ENCODE results near the gene NPC2.
A peak's percentile ranks its signal among the peaks of the same experiment; 100 is the strongest.

NPC2 gene

DNA sequence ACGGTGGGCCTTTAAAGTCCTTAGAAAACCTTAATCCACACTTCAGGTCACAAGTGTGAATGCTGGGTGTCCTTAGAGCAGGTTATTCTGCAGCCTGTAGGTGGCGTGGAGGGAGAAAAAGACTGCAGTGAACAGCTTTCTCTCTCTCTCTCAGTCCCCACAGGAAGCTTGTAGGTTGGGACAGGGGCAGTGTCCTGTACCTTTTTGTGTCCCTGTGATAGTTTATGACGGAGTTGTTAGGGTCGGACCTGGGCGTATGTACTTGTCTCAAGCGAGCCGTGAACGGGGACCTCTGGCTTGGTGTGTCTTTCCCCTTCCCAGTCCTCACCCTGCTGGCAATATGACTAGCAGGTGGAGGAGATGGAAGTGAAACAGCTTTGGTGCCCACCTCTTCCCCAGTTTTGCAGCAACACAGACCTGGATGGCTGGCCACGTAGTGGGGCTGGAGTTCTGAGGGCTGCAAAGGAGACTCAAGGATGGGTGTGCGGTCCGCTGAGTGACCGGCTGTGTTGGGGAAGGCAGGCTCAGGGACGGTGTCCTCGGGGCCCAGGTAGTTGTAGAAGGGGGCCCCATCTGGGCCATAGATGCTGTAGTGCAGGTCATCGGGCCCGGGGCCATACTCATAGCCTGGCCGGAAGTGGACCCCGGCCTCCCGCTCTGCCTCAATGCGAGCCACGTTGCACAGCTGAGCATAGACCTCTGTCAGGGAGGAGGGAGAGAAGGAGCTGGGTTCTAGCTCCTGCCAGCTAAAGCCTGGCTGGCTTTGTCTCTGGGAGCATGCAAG, 9.3 kb upstream of the NPC2 start:
- TF ChIP-seq GATA2 (IDR thresholded peaks at IDR 0.05; ENCODE audit: low read depth, low read length), result no peak

DNA sequence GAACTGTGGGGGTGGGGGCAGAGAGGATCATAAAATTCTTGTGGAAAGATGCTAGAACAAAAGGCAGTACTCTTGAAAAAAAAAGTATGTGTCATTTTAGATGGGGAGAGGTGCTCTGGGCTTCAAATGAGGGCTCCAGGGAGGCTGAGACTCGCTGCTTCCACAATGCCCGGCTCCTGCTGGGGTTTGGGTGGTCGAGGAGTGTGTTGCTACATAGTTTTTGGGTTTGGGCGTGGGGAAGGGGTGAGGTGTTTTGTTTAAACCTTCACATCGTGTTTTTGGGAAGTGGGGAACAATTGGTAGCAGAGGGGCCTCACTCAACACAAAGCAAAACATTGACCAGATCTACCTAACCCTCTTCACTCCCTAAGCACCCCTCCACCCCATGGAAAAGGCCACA, 8.6 kb upstream of the NPC2 start:
- TF ChIP-seq GATA2 (IDR thresholded peaks at IDR 0.05; ENCODE audit: low read depth, low read length) (no peak), GATA3 (IDR thresholded peaks at IDR 0.05; ENCODE audit: low read depth, low read length) (no peak)

DNA sequence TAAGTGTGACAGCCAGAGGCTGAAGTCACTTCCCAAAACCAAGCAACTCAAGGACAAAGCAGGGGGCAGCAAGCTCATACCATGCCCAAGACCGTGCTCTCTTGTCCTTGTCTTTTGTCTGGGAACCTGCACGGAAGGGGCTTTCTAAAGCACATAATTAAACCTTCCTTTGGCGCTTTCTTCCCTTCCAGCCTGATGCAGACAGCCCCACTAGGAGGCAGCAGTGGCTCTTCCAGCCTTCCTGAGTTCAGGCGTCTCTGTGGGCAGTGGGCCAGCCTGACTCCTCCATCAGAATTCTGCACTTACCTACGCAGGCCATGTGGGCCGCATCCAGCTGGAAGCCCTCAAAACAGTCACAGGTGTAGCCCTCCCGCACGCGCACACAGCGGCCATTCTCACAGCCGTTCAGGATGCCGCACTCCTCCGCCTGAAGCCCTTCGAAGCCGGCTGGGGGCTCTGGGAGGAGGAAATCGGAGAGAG, 8.1 kb upstream of the NPC2 start:
- TF ChIP-seq GATA2 (IDR thresholded peaks at IDR 0.05; ENCODE audit: low read depth, low read length), result no peak

DNA sequence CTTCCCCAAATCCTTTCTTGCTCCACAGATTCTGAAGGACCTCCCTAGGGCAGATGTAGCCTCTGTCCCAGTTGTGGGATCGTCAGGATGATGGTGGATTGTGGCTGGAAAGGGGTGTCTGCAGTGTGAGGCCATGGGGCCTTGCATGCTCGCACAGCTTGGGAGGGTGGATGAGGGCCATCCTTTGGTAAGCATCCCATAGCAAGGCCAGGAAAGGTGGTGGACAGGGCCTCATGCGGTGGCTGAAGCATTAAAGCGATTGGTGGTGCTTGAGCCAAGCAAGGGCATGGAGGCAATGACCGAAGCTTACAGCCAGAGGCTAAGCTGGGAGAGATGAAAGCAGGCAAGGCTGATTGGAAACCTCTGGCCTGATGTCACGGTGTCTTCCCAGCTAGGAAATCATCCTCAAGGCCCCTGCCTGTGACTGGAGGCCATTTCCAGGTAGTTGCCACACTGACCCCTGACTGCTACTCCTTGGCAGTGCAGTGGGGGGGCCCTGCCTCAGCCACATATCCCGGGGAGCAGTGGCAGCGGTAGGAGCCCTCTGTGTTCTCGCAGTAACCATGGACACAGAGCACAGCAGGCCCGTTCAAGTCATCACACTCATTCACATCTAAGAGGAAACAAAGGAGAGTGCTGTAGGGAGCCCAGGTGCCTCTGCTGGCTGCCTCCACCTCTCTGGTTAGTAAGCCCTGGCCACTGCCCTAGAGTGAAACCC, 7.5 kb upstream of the NPC2 start:
- TF ChIP-seq GATA2 (IDR thresholded peaks at IDR 0.05; ENCODE audit: low read depth, low read length), result no peak
- no peak for TF ChIP-seq GATA3 (IDR thresholded peaks at IDR 0.05; ENCODE audit: low read depth, low read length)

DNA sequence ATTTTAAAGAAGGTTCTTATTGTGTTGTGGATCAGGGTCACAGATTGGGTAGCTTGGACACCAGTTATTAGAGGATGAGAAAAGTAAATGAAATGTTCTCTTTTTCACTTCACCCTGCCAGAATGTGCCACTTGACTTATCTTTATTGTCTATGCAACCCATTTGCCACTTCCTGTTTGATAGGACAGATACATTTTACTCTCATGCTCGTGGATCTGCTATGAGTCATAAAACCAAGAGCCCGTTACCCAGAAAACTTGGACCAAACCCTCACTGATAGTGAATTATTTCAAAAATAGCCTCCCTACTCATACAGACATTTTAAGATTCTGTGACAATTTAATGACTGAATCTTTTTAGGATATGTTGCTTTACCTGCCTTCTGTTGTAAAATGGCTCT, 2.3 kb upstream of the NPC2 start:
- no peak for TF ChIP-seq GATA2 (IDR thresholded peaks at IDR 0.05; ENCODE audit: low read depth, low read length)
- no peak for TF ChIP-seq GATA3 (IDR thresholded peaks at IDR 0.05; ENCODE audit: low read depth, low read length)

DNA sequence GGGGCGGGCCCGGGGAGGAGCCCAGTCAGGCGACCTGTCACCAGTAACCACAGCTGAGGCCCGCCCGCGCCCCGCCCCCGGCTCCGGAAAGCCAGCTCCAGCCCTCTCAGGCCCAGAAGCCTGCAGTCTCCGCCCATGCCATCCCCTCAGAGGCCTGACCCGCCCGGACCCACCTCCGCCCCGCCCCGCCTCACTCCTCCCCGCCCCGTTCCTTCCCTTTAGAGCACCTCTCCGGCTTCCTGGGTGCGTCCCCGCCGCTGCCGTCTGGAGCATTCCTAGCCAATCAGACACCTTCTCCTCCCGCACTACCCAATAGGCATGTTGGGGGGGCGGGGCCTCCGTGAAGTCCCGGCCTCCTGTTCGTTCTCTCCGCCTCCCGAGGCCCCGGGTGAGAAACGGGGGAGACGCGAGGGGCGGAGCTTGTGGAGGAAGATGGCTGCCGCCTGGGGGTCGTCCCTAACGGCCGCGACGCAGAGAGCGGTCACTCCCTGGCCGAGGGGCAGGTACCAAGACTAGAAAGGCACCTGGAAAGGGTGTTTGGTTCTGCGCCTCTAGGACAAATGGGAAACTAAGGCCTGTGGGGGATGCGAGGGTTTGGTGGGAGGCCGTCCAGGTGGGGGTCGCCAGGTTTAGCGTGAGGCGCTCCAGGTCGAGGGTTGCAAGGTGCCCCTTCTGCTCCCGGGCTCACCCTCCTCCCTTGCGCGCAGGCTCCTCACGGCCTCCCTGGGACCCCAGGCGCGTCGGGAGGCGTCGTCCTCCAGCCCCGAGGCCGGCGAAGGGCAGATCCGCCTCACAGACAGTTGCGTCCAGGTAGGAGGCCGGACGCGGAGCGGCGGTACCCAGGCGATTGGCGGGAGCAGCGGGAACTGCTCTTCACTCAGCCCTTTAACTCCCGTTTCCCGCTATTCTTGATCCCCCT, 497 bp upstream of the NPC2 start, which contains the start of gene ISCA2:
Gene ISCA2 (plus strand): TSS at position 423 of the 919 bp plus-strand sequence. CDS start 10 bp downstream, at position 433.
- TF ChIP-seq GATA2 (IDR thresholded peaks at IDR 0.05; ENCODE audit: low read depth, low read length) (no peak), GATA3 (IDR thresholded peaks at IDR 0.05; ENCODE audit: low read depth, low read length) (no peak)

DNA sequence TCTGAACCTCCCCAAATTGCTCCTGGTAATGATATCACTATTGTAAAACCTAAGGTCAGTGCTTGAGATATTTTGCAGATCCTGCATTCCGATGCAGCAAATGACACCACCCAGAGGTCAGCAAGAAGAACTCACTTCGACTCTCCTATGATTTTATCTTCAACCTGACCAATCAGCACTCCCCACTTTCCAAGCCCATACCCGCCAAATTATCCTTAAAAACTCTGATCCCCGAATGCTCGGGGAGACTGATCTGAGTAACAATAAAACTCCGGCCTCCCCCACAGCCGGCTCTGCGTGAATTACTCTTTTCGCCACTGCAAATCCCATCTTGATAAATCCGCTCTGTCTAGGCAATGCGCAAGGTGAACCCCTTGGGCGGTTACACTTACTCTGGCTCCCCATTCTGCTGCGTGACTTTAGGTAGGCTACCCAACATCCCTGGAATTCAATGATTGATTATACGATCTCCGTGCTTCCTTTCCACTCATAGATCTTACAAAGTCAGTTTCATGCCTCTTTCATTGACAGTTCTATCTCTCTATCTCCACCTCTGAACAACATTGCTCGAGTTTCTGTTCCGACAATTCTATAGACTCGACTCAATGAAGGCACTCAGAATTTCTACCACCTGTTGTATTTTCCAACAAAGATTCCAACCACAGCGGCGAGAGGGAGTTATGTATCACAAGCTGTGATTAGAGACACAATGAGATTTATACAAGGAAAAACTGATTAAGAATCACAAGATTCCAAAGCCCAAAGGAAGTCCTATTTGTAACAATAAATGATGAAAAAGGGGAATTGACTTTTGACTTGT, 939 bp downstream of the NPC2 start:
- TF ChIP-seq GATA3 (IDR thresholded peaks at IDR 0.05; ENCODE audit: low read depth, low read length), result peak; percentile 15; the same call in 1 of the 2 replicates
- TF ChIP-seq GATA2 (IDR thresholded peaks at IDR 0.05; ENCODE audit: low read depth, low read length), result peak; percentile 44; the same call in 1 of the 2 replicates

DNA sequence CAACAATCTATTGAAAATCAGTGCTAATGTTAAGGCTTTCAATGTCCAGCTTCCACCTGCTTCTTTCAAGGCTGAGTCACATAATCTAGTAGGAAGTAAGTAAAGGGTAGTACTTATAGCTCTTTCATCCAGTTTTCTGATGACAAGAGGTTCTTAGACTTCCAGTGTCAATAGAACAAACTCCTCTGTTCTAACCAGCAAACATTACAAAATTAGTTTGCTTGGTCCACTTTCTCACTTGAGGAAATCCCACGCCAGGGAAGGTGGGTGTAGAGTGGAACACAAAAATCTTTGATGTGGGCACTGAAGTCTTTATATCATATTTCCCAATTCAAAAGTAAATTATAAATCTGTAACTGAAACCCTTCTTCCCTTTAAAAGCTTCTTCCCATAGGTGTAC, 2.6 kb downstream of the NPC2 start:
- no peak for TF ChIP-seq GATA2 (IDR thresholded peaks at IDR 0.05; ENCODE audit: low read depth, low read length)
- TF ChIP-seq GATA3 (IDR thresholded peaks at IDR 0.05; ENCODE audit: low read depth, low read length), result no peak

DNA sequence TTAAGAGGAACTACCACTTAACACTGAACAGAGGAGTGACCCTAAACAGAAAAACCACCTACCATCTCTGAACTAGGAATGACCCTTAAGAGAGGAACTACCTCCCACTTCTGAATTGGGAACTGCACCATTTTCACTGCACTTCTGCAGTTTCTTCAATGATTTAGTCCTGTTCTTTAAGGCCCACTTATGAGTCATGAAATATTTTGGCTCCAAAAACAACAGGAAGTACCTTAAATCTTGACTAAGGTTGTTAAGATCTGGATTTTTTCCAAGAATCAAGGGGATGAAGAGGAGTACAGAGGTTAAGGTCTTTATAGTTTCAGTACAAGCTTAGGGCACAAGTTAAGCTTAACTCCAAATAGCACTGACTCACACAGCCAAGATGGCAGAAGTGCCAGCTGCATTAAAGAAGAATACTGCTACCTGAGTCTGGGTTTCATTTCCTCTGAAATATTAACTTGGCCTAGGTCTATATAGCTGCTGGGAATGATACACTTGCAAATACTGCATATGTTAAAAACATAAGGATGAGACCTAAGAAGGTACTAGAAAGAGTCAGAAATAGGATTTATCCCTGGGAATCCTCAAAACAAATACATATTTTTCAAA, 4.2 kb downstream of the NPC2 start:
- TF ChIP-seq GATA3 (IDR thresholded peaks at IDR 0.05; ENCODE audit: low read depth, low read length) (no peak), GATA2 (IDR thresholded peaks at IDR 0.05; ENCODE audit: low read depth, low read length) (no peak)

DNA sequence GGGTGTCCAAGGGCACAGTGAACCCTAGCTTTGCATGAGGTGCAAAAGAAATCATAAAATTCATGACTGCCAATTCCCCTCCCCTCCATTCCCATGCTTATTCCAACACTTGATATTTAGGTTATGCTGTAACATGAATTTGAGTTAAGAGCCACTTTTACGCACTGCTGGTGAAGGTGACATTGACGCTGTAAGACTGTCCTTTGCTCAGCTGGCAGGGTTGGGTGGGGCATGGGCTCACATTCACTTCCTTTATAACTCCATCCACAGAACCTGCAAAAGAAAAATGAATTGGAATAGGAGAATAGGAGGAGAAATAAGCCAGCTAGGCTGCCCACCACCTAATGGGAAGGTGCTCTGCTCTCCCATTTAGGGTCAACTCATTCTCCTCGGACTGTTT, 6.9 kb downstream of the NPC2 start:
- TF ChIP-seq GATA2 (IDR thresholded peaks at IDR 0.05; ENCODE audit: low read depth, low read length), result no peak
- TF ChIP-seq GATA3 (IDR thresholded peaks at IDR 0.05; ENCODE audit: low read depth, low read length), result no peak

DNA sequence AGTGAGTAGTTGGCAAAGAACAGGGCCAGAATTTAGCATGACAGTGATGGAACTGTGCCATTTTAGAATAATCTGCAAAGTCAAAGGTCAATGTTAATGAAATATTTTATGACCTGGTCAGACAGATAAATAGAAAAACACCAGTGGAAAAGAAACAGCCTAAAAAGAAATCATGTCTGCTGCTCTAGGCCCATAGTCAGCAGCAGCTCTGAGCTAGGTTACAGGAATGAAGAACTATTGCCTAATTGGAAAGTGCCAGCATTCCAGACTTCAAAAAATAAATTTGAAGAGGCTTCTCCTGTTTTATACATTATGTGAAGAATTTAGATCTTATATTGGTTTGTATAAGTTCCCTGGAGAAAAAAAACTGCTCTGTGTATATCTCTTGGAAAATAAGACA, 9.8 kb downstream of the NPC2 start:
- TF ChIP-seq GATA2 (IDR thresholded peaks at IDR 0.05; ENCODE audit: low read depth, low read length) (no peak), GATA3 (IDR thresholded peaks at IDR 0.05; ENCODE audit: low read depth, low read length) (no peak)

DNA sequence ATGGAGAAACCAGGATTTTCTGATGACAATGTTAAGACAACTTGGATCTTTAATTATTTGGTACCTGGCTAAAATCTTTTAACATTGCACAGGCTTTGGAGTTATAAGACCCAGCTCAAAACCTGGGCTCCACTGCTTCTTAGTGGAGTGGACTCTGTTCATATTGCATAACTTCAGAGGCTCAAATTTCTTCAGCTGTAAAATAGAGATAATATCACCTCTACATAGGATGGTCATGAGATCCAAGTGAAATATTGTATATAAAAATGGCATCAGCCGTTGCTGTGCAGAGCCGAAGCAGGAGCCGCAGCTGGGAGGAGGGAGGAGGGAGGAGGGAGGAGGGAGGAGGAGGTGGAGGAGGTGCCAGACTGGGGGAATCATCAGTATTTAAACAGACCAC, 10.5 kb downstream of the NPC2 start:
- TF ChIP-seq GATA3 (IDR thresholded peaks at IDR 0.05; ENCODE audit: low read depth, low read length) (no peak), GATA2 (IDR thresholded peaks at IDR 0.05; ENCODE audit: low read depth, low read length) (no peak)

DNA sequence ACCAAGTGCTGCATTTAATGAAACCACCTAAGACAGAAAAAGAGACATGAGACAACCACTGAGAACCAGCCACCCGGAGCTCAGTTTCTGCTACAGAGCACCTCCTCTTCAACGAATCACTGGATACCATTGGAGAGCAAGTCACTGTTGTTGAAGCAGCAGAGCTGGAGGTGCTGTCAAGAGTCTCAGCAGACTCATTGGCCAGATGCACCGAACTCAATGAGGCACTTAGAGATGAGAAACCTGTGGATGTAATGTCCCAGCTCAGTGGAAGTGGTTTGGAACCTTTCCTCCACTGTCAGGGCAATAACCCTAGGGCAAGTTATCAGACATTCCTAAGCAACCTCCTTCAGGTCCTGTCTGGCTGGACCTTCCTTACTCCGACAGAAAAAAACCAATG, 13.1 kb downstream of the NPC2 start:
- TF ChIP-seq GATA2 (IDR thresholded peaks at IDR 0.05; ENCODE audit: low read depth, low read length), result no peak
- no peak for TF ChIP-seq GATA3 (IDR thresholded peaks at IDR 0.05; ENCODE audit: low read depth, low read length)
